GOT3 (cell line): ENCODE results near the gene B4GALNT4.
"Not testable (repeated sequence)": the region's sequence is repeated elsewhere in the genome, so short reads cannot be mapped to it uniquely, and the experiment has no call there.

Source experiments
- DNase-seq: peaks from one replicate; lab custom pipeline; 2025; ENCODE audit warnings: mixed read lengths; lab: John Stamatoyannopoulos, UW

B4GALNT4 gene

GRCh38 chr11:369336-370018 lies at the start of gene B4GALNT4:
TSS of gene B4GALNT4 (plus strand) at chr11:369499. CDS start at chr11:369804, 305 bp downstream.
- no peak for DNase-seq

GRCh38 chr11:319888-320273 lies 49.4 kb upstream of the B4GALNT4 start:
- not testable (repeated sequence) for DNase-seq

GRCh38 chr11:324156-324555 lies 45.1 kb upstream of the B4GALNT4 start:
- no peak for DNase-seq

- DNase-seq = not testable (repeated sequence)
Observed at GRCh38 chr11:324593-325517, 44.4 kb upstream of the B4GALNT4 start.

GRCh38 chr11:325796-326591 lies 43.3 kb upstream of the B4GALNT4 start:
- DNase-seq = no peak

- DNase-seq = no peak
Observed at GRCh38 chr11:326592-326841, 42.8 kb upstream of the B4GALNT4 start.

GRCh38 chr11:326842-327580 lies 42.3 kb upstream of the B4GALNT4 start:
- no peak for DNase-seq

- DNase-seq = no peak
Observed at GRCh38 chr11:327581-327923, 41.7 kb upstream of the B4GALNT4 start.

GRCh38 chr11:328012-328411 lies 41.3 kb upstream of the B4GALNT4 start:
- DNase-seq = no peak

- not testable (repeated sequence) for DNase-seq
Observed at GRCh38 chr11:328516-329100, 40.7 kb upstream of the B4GALNT4 start.

- no peak for DNase-seq
Observed at GRCh38 chr11:329886-330253, 39.4 kb upstream of the B4GALNT4 start.

GRCh38 chr11:330307-330693 lies 39.0 kb upstream of the B4GALNT4 start:
- DNase-seq = no peak

GRCh38 chr11:330694-331357 lies 38.5 kb upstream of the B4GALNT4 start:
- DNase-seq = no peak

GRCh38 chr11:331358-332060 lies 37.8 kb upstream of the B4GALNT4 start:
- no peak for DNase-seq

- no peak for DNase-seq
Observed at GRCh38 chr11:332651-333480, 36.4 kb upstream of the B4GALNT4 start.

GRCh38 chr11:333616-334263 lies 35.6 kb upstream of the B4GALNT4 start:
- DNase-seq = not testable (repeated sequence)

- no peak for DNase-seq
Observed at GRCh38 chr11:334264-334994, 34.9 kb upstream of the B4GALNT4 start.
